A549 (cell line): ENCODE data around the gene TMEM121. TPM values are rescaled to one million over a fixed set of nuclear protein-coding genes. Genes with fewer than 3 reads are reported as not detected.

ENCODE experiments used
- ATAC-seq, 2 experiments: fragments of 200-7000 bp in 1 of 2; fragments of >200 bp in 1 of 2; cut with Nextera tagmentation in 1 of 2; cut with Tn5 transposase in 1 of 2; 3 replicates each; pipeline versions ENCODE4 v1.8.0 to v1.9.1; 2018 to 2020; ENCODE audit warnings: mild to moderate bottlenecking in 1 of 2, moderate library complexity in 1 of 2
- CTCF ChIA-PET: fragments of 300-600 bp; sonication (Branson Sonifier 250); formaldehyde crosslinking; extraction: SDS; loops from one replicate; lab custom pipeline; 2021; ENCODE audit warnings: antibody characterized with exemption, inconsistent platforms; lab: Yijun Ruan, JAX
- POLR2A ChIA-PET: fragments of 350-600 bp; formaldehyde crosslinking; extraction: SDS; loops from one replicate; lab custom pipeline; 2021; ENCODE audit warnings: antibody characterized with exemption, inconsistent platforms; lab: Yijun Ruan, JAX
- DNase-seq, 2 experiments: peaks; one replicate each; pipeline versions ENCODE4 v3.0.0 to v3.0.0-alpha.2; 2011 to 2016; ENCODE audit warnings: low read depth in 1 of 2, low spot score in 1 of 2
- FAIRE-seq: peaks from 2 replicates; lab custom pipeline; 2011; peaks lifted over from hg19 to GRCh38; lab: Jason Lieb, UNC
- H3K27ac ChIP-seq, 2 experiments: fragments of >200 bp; sonication (Bioruptor Twin); formaldehyde crosslinking; 3 replicates each; pipeline ENCODE4 v1.5.1; 2016 to 2017
- H3K4me1 ChIP-seq: fragments of >200 bp; sonication (Bioruptor Twin); formaldehyde crosslinking; 3 replicates; pipeline ENCODE4 v1.6.1; 2016
- H3K4me2 ChIP-seq: fragments of >200 bp; sonication (Bioruptor Twin); formaldehyde crosslinking; 3 replicates; pipeline ENCODE4 v1.6.1; 2016
- H3K4me3 ChIP-seq: fragments of >200 bp; sonication (Bioruptor Twin); formaldehyde crosslinking; 3 replicates; pipeline ENCODE4 v1.5.1; 2016
- H3K9me3 ChIP-seq: fragments of >200 bp; sonication (Bioruptor Twin); formaldehyde crosslinking; 3 replicates; pipeline ENCODE4 v1.6.1; 2016
- BHLHE40 ChIP-seq: IDR thresholded peaks from 2 replicates; pipeline ENCODE4 v1.6.1; 2012; ENCODE audit warnings: low read depth, low read length, inconsistent platforms
- CBX8 ChIP-seq: fragments of 200-600 bp; sonication (generic); IDR thresholded peaks from 2 replicates; pipeline ENCODE4 v1.6.1; 2016
- FOSL2 ChIP-seq, 2 experiments: fragments of 450-650 bp in 1 of 2; fragments of >200 bp in 1 of 2; sonication (Bioruptor Twin) in 1 of 2; formaldehyde crosslinking; IDR thresholded peaks; 2 replicates each; pipeline versions ENCODE4 v1.5.0 to v1.6.1; 2016 to 2020; ENCODE audit warnings: mild to moderate bottlenecking in 1 of 2, moderate library complexity in 1 of 2
- HDAC2 ChIP-seq: fragments of 200-600 bp; sonication (generic); IDR thresholded peaks from 2 replicates; pipeline ENCODE4 v1.6.1; 2016
- HOXA7 ChIP-seq: fragments of 250-450 bp; sonication (Bioruptor Pico); IDR thresholded peaks from 2 replicates; pipeline ENCODE4 v1.5.0; 2020; ENCODE audit warnings: mild to moderate bottlenecking, moderate library complexity
- MAX ChIP-seq: IDR thresholded peaks from 2 replicates; pipeline ENCODE4 v1.6.1; 2012
- MAZ ChIP-seq: fragments of 150-350 bp; IDR thresholded peaks from 2 replicates; pipeline ENCODE4 v1.6.1; 2014; ENCODE audit warnings: antibody characterized with exemption, low read depth, low read length, borderline replicate concordance
- POLR2A ChIP-seq: IDR thresholded peaks from 2 replicates; pipeline ENCODE4 v1.6.1; 2012; ENCODE audit warnings: mild to moderate bottlenecking, low read length
- POLR2AphosphoS2 ChIP-seq: conservative IDR thresholded peaks from 2 replicates; pipeline ENCODE4 v1.6.1; 2012; ENCODE audit warnings: low read length, improper control_type of control experiment, inconsistent platforms
- RAD21 ChIP-seq, 2 experiments: fragments of >200 bp in 1 of 2; sonication (Bioruptor Twin) in 1 of 2; formaldehyde crosslinking in 1 of 2; IDR thresholded peaks in 1 of 2; conservative IDR thresholded peaks in 1 of 2; 2 replicates in 1 of 2; 3 replicates in 1 of 2; pipeline ENCODE4 v1.6.1; 2012 to 2018; ENCODE audit warnings: inconsistent platforms in 1 of 2
- RNF2 ChIP-seq: fragments of 200-600 bp; sonication (generic); IDR thresholded peaks from 2 replicates; pipeline ENCODE4 v1.6.1; 2016; ENCODE audit warnings: low read depth, mild to moderate bottlenecking, antibody characterized with exemption, moderate library complexity, borderline replicate concordance
- TFCP2L1 ChIP-seq: fragments of 250-450 bp; sonication (Bioruptor Pico); IDR thresholded peaks from 2 replicates; pipeline ENCODE4 v1.5.0; 2021; ENCODE audit warnings: mild to moderate bottlenecking
- ZFP36 ChIP-seq: fragments of 450-650 bp; IDR thresholded peaks from 2 replicates; pipeline ENCODE4 v1.6.1; 2014; ENCODE audit warnings: borderline replicate concordance; ENCODE audit not compliant: partially characterized antibody
- ZNF302 ChIP-seq: fragments of 250-450 bp; sonication (Bioruptor Pico); IDR thresholded peaks from 2 replicates; pipeline ENCODE4 v1.9.0; 2021; ENCODE audit warnings: inconsistent platforms, mild to moderate bottlenecking, moderate library complexity
- WGBS: methylation state at CpG from one replicate; pipeline ENCODE4 v1.1.6; 2017; ENCODE audit errors: missing lambda C conversion rate; 5-methylcytosine and 5-hydroxymethylcytosine counted together
- polyA plus RNA-seq, 4 experiments: library from polyadenylated mRNA; depleted of rRNA in 3 of 4; stranded (reverse); fragments of >200 nt; fragmentation: RNase III in 1 of 4; extraction: RNeasy Plus Mini Kit Qiagen cat#74134 plus additional on column Dnase treatment in 1 of 4; gene quantifications; 2 replicates in 3 of 4; 3 replicates in 1 of 4; pipeline ENCODE4 v1.2.3, GENCODE V29; 2011 to 2017
- TF ChIP-seq, protein P1 (sequence below): fragments of 150-350 bp; IDR thresholded peaks from 2 replicates; pipeline ENCODE4 v1.6.1; 2014; ENCODE audit warnings: low read depth, mild to moderate bottlenecking, low read length
- TF ChIP-seq, protein P2 (sequence below): fragments of 250-450 bp; sonication (Bioruptor Pico); IDR thresholded peaks from 2 replicates; pipeline ENCODE4 v1.5.0; 2021; ENCODE audit warnings: mild to moderate bottlenecking, moderate library complexity, borderline replicate concordance
- TF ChIP-seq, protein P3 (sequence below): fragments of 200-600 bp; sonication (generic); IDR thresholded peaks from 2 replicates; pipeline ENCODE4 v1.6.1; 2016; ENCODE audit warnings: antibody characterized with exemption, mild to moderate bottlenecking, moderate library complexity
- TF ChIP-seq, protein P4 (sequence below): fragments of >200 bp; sonication (Bioruptor Twin); formaldehyde crosslinking; IDR thresholded peaks from 3 replicates; pipeline ENCODE4 v1.6.1; 2016

Gene TMEM121
- polyA plus RNA-seq, 2 of the 4 experiments (the other 2 are of a cell fraction): 2.3 to 5.7 TPM

- TF ChIP-seq ZFP36 (peak; percentile 81), MAZ (no peak), POLR2AphosphoS2 (0 out of 2 replicates have a peak, but pooled peaks have one; percentile 11), MAX (no peak), FOSL2 (IDR thresholded peaks at IDR 0.05) (no peak), FOSL2 (CRISPR knock-in tag; IDR thresholded peaks at IDR 0.05) (no peak), TFCP2L1 (CRISPR knock-in tag) (0 out of 2 replicates have a peak, but pooled peaks have one; percentile 17)
- WGBS: 93% methylated on average over 28 of the region's 36 CpGs
- no peaks in the 10 kb centered on the region for H3K9me3 ChIP-seq
- H3K4me3 ChIP-seq: no peak overlapping the region
- FAIRE-seq (no peak), DNase-seq (no peak), ATAC-seq (peak in 1 of 2 experiments; percentile 0; a peak in 2 of 6 replicates)
- POLR2A ChIA-PET: interaction anchor here (1.1 kb wide), 1 partner anchor 17 kb away, joined by 3 read pairs; no protein-coding TSS in a partner anchor
- H3K4me1 ChIP-seq: no peaks in the 10 kb centered on the region
- CTCF ChIA-PET: interaction anchor here (0.5 to 4.4 kb wide), 5 partner anchors 9 to 128 kb away, joined by 3 to 15 read pairs (median 6); no protein-coding TSS in a partner anchor
- no peak overlapping the region for H3K27ac ChIP-seq
- H3K4me2 ChIP-seq: no peak overlapping the region
Observed at GRCh38 chr14:105498430-105499255, 27.7 kb upstream of the TMEM121 start.

DNA sequence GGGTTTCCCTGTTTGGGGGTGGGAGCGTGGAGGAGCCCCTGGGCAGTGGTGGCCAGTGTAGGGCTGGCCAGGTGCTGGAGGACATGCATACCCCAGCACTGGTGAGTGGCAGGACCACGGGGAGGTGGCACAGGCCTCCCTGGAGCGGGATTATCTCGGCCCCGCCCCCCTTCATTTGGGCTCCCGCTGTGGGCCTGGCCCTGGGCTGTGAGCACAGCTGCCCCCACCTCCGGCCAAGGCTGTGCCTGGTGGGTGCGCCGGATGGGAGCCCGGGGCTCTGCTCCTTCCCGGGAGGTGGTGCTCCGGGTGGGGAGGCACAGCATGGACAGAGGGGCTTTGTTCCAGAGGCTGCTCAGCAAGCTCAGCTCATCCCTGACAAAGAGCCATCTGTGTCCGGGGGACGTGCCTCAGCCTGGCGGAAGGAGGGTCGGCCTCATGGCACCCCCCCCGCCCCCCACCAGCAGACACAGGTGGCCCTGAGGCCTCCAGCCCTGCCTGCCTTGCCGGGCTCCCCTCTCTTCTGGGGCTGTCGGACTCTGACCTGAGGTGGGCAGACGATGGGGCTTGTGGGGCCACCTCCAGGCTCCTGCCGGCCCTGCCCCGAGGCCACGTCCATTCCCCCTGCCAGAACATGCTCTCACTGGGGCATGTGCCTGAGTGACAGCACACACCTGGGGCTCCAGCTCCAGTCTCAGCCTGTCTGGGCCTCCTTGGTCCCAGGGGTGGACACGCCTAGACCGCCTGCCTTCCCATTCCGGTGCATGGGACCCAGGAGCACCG, 26.9 kb upstream of the TMEM121 start:
- TF ChIP-seq, protein P1, sequence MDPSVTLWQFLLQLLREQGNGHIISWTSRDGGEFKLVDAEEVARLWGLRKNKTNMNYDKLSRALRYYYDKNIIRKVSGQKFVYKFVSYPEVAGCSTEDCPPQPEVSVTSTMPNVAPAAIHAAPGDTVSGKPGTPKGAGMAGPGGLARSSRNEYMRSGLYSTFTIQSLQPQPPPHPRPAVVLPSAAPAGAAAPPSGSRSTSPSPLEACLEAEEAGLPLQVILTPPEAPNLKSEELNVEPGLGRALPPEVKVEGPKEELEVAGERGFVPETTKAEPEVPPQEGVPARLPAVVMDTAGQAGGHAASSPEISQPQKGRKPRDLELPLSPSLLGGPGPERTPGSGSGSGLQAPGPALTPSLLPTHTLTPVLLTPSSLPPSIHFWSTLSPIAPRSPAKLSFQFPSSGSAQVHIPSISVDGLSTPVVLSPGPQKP: no peak
- TF ChIP-seq POLR2A (no peak), ZFP36 (no peak), CBX8 (no peak), RAD21 (conservative IDR thresholded peaks at IDR 0.05 in 1 of 2, IDR thresholded peaks at IDR 0.05 in 1 of 2) (no peak), MAX (no peak), HDAC2 (no peak), BHLHE40 (no peak), ZNF302 (no peak), RNF2 (no peak), HOXA7 (no peak)
- TF ChIP-seq, protein P2, sequence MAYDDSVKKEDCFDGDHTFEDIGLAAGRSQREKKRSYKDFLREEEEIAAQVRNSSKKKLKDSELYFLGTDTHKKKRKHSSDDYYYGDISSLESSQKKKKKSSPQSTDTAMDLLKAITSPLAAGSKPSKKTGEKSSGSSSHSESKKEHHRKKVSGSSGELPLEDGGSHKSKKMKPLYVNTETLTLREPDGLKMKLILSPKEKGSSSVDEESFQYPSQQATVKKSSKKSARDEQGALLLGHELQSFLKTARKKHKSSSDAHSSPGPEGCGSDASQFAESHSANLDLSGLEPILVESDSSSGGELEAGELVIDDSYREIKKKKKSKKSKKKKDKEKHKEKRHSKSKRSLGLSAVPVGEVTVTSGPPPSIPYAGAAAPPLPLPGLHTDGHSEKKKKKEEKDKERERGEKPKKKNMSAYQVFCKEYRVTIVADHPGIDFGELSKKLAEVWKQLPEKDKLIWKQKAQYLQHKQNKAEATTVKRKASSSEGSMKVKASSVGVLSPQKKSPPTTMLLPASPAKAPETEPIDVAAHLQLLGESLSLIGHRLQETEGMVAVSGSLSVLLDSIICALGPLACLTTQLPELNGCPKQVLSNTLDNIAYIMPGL (CRISPR knock-in tag): no peak
- TF ChIP-seq, protein P3, sequence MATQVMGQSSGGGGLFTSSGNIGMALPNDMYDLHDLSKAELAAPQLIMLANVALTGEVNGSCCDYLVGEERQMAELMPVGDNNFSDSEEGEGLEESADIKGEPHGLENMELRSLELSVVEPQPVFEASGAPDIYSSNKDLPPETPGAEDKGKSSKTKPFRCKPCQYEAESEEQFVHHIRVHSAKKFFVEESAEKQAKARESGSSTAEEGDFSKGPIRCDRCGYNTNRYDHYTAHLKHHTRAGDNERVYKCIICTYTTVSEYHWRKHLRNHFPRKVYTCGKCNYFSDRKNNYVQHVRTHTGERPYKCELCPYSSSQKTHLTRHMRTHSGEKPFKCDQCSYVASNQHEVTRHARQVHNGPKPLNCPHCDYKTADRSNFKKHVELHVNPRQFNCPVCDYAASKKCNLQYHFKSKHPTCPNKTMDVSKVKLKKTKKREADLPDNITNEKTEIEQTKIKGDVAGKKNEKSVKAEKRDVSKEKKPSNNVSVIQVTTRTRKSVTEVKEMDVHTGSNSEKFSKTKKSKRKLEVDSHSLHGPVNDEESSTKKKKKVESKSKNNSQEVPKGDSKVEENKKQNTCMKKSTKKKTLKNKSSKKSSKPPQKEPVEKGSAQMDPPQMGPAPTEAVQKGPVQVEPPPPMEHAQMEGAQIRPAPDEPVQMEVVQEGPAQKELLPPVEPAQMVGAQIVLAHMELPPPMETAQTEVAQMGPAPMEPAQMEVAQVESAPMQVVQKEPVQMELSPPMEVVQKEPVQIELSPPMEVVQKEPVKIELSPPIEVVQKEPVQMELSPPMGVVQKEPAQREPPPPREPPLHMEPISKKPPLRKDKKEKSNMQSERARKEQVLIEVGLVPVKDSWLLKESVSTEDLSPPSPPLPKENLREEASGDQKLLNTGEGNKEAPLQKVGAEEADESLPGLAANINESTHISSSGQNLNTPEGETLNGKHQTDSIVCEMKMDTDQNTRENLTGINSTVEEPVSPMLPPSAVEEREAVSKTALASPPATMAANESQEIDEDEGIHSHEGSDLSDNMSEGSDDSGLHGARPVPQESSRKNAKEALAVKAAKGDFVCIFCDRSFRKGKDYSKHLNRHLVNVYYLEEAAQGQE: no peak
- TF ChIP-seq, protein P4, sequence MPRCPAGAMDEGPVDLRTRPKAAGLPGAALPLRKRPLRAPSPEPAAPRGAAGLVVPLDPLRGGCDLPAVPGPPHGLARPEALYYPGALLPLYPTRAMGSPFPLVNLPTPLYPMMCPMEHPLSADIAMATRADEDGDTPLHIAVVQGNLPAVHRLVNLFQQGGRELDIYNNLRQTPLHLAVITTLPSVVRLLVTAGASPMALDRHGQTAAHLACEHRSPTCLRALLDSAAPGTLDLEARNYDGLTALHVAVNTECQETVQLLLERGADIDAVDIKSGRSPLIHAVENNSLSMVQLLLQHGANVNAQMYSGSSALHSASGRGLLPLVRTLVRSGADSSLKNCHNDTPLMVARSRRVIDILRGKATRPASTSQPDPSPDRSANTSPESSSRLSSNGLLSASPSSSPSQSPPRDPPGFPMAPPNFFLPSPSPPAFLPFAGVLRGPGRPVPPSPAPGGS: no peak
- Histone ChIP-seq H3K27ac (no peak overlapping the region), H3K9me3 (no peaks in the 10 kb centered on the region), H3K4me2 (no peak overlapping the region), H3K4me3 (no peak overlapping the region), H3K4me1 (no peaks in the 10 kb centered on the region)
- peak in 1 of 2 experiments; percentile 1; a peak in 3 of 6 replicates for ATAC-seq
- FAIRE-seq: no peak
- no peak for DNase-seq
- ChIA-PET POLR2A (interaction anchor here (1.1 kb wide), 1 partner anchor 18 kb away, joined by 3 read pairs; no protein-coding TSS in a partner anchor), CTCF (interaction anchor here (0.5 to 4.4 kb wide), 7 partner anchors 9 to 129 kb away, joined by 3 to 15 read pairs (median 8); no protein-coding TSS in a partner anchor)
- WGBS: 97% methylated on average over 5 of the region's 27 CpGs
